NOMO-1 treated with dmso at 0.1 percent for 144 hours (cell line): ENCODE measurements around the gene CHRNB2.

ENCODE experiments used
- DNase-seq: peaks from one replicate; lab custom pipeline; 2025; ENCODE audit not compliant: unreplicated experiment; lab: John Stamatoyannopoulos, UW

CHRNB2 gene

GRCh38 chr1:154578058-154578418 lies 10.5 kb downstream of the CHRNB2 start:
- DNase-seq: no peak

GRCh38 chr1:154579374-154579773 lies 11.8 kb downstream of the CHRNB2 start:
- no peak for DNase-seq

- no peak for DNase-seq
Observed at GRCh38 chr1:154581766-154582165, 14.2 kb downstream of the CHRNB2 start.

- DNase-seq: no peak
Observed at GRCh38 chr1:154582885-154583284, 15.3 kb downstream of the CHRNB2 start.

GRCh38 chr1:154583773-154584172 lies 16.2 kb downstream of the CHRNB2 start:
- no peak for DNase-seq

GRCh38 chr1:154584267-154584994 lies 16.9 kb downstream of the CHRNB2 start:
- no peak for DNase-seq

GRCh38 chr1:154586231-154586630 lies 18.7 kb downstream of the CHRNB2 start:
- DNase-seq: no peak

- DNase-seq: no peak
Observed at GRCh38 chr1:154586641-154587040, 19.1 kb downstream of the CHRNB2 start.

- DNase-seq: no peak
Observed at GRCh38 chr1:154589780-154590179, 22.2 kb downstream of the CHRNB2 start.

- no peak for DNase-seq
Observed at GRCh38 chr1:154590756-154591155, 23.2 kb downstream of the CHRNB2 start.

GRCh38 chr1:154591206-154591605 lies 23.6 kb downstream of the CHRNB2 start:
- DNase-seq: no peak

GRCh38 chr1:154593390-154593789 lies 25.8 kb downstream of the CHRNB2 start:
- DNase-seq: no peak

- DNase-seq: no peak
Observed at GRCh38 chr1:154594811-154595210, 27.2 kb downstream of the CHRNB2 start.

GRCh38 chr1:154595621-154596020 lies 28.0 kb downstream of the CHRNB2 start:
- no peak for DNase-seq

- DNase-seq: no peak
Observed at GRCh38 chr1:154598871-154599635, 31.5 kb downstream of the CHRNB2 start.

- DNase-seq: no peak
Observed at GRCh38 chr1:154599658-154600057, 32.1 kb downstream of the CHRNB2 start.

GRCh38 chr1:154603317-154603716 lies 35.7 kb downstream of the CHRNB2 start:
- no peak for DNase-seq

GRCh38 chr1:154605534-154605933 lies 38.0 kb downstream of the CHRNB2 start:
- DNase-seq: no peak

GRCh38 chr1:154607106-154607608 lies 39.6 kb downstream of the CHRNB2 start:
- no peak for DNase-seq

GRCh38 chr1:154607609-154608396 lies 40.2 kb downstream of the CHRNB2 start, which contains the start of gene ADAR:
Gene ADAR (minus strand): TSS chr1:154608186. CDS start chr1:154608006, 180 bp downstream.
- peak; percentile 95 for DNase-seq
